Uterus (tissue), 2 donors: ENCODE results near the gene KCNJ15.

Experiments used
- POLR2A ChIP-seq, 2 donors: fragments of 450-650 bp; IDR thresholded peaks; one replicate each; pipeline ENCODE4 v1.6.1; 2016; ENCODE audit warnings: antibody characterized with exemption in 2 of 2, mild to moderate bottlenecking in 1 of 2, moderate library complexity in 1 of 2
- TF ChIP-seq, protein P1 (sequence below), 4 experiments: fragments of 200-600 bp in 2 of 4; fragments of 450-650 bp in 2 of 4; sonication (generic) in 2 of 4; IDR thresholded peaks; one replicate each; pipeline ENCODE4 v1.5.1; 2016 to 2019; ENCODE audit warnings: antibody characterized with exemption in 4 of 4, mild to moderate bottlenecking in 2 of 4, moderate library complexity in 1 of 4

GRCh38 chr21:38295997-38296764 is 39.4 kb downstream of the KCNJ15 start:
- TF ChIP-seq, protein P1, sequence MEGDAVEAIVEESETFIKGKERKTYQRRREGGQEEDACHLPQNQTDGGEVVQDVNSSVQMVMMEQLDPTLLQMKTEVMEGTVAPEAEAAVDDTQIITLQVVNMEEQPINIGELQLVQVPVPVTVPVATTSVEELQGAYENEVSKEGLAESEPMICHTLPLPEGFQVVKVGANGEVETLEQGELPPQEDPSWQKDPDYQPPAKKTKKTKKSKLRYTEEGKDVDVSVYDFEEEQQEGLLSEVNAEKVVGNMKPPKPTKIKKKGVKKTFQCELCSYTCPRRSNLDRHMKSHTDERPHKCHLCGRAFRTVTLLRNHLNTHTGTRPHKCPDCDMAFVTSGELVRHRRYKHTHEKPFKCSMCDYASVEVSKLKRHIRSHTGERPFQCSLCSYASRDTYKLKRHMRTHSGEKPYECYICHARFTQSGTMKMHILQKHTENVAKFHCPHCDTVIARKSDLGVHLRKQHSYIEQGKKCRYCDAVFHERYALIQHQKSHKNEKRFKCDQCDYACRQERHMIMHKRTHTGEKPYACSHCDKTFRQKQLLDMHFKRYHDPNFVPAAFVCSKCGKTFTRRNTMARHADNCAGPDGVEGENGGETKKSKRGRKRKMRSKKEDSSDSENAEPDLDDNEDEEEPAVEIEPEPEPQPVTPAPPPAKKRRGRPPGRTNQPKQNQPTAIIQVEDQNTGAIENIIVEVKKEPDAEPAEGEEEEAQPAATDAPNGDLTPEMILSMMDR (IDR thresholded peaks at IDR 0.05), result no peak
- TF ChIP-seq POLR2A (IDR thresholded peaks at IDR 0.05), result no peak
